Left ventricle myocardium superior (tissue), 1 donor: Measurements from ENCODE around the gene PSAP. TPM values are rescaled to one million over a fixed set of nuclear protein-coding genes. Genes with fewer than 3 reads are reported as not detected.

Experiments
- ATAC-seq: fragments of 200-7000 bp; cut with Tn5 transposase; one replicate; pipeline ENCODE4 v1.9.1; 2020; ENCODE audit warnings: mild to moderate bottlenecking, moderate library complexity
- DNase-seq: peaks from one replicate; pipeline ENCODE4 v3.0.0-alpha.2; 2020
- intact Hi-C: fragments of 100-400 bp; cut with micrococcal nuclease; formaldehyde crosslinking; loops from one replicate; pipeline ENCODE4 v1.11.0; 2022
- total RNA-seq: library from RNA; stranded (reverse); fragmentation: NEBNext Ultra II Directional; extraction: Animal tissue kit (Norgen Biotek cat#: 25700); gene quantifications from one replicate; pipeline ENCODE4 v1.2.1, GENCODE V29; 2021
- donor health status: DM: no; HTN: yes; CAD: no; lungs with severe emphysema.

PSAP gene
- total RNA-seq, 1 donor from 2014 or later, result 1,798 TPM

DNA sequence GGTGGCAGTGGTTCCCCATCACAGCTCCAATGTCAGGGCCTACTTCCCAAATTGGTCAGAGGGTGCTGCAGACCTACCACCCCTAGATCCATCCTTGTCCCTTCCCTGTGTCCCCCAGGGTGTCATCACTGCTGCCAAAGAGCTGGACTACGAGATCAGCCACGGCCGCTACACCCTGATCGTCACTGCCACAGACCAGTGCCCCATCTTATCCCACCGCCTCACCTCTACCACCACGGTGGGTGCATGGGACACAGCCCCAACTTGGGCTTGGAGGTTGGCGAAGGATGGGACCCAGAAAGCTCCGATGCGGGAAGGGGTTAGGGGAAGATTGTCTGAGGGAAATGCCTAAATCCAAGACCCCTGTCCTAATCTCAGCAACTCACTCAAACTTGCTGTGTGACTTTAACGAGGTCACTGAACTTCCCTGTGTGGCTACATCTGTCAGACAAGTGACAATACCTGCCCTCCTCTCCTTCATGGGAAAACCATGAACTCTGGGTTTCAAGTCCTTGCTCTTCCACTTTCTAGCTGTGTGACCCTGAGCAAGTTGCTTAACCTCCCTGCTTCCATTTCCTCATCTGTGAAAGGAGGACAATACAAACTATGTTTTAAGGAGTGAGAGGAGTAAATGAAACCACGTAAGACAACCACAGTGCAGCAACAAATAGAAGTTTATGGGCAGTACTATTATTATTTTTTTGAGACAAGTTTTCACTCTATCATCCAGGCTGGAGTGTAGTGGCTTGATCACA, 72.8 kb downstream of the PSAP start:
- intact Hi-C loops, result no loop called here
- DNase-seq, result peak; percentile 17
- ATAC-seq, result no peak

DNA sequence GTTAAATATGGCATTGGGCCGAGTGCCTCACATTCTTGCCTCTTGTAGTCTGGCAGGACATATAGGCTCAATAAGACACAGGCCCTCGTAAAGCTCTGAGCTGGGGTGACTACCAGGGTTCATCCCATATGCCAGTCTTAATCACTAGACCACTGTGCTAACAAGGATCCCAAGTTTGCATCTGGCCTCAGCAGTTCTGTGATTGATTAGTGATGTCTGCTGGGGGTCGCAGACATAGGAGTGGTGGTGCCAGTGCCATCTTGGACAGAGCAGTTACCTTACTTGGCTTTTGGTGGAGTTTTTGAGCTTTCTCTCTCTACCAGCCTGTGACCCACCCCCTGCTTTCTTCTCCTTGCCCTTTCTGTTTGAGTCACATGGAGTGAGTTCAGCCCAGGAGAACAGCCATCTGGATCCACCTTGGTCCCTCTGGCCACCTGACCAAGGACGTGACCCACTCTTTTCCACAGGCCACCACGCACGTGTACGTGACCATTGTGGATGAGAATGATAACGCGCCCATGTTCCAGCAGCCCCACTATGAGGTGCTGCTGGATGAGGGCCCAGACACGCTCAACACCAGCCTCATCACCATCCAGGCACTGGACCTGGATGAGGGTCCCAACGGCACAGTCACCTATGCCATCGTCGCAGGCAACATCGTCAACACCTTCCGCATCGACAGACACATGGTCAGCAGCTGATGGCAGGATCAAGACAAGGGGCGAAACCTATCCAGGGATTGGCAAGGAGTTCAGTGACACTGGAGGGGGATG, 73.7 kb downstream of the PSAP start:
- DNase-seq (peak; percentile 12), ATAC-seq (no peak)
- intact Hi-C loops, result no loop called here

DNA sequence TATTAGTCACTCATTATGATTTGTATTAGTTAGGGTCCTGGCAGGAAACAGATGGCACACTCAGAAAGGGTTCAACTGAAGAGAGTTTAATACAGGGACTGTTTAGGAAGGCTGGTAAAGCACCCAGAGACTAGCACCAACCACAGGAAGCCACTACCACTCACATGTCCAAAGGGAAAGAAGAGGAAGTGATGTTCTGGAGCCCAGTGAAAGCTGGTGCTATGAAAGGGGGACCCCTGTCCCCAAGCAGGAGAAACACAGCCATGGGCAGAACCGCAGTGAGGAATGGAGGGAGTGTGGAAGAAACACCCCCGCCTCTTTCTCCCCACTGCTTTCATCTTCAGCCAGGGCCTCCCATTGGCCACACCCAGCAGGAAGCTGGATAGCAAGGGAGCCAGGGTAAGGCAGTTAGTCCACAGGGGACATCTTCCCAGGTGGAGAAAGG, 74.5 kb downstream of the PSAP start:
- no peak for ATAC-seq
- intact Hi-C loops, result no loop called here
- peak; percentile 19 for DNase-seq

- ATAC-seq (no peak), DNase-seq (peak; percentile 52)
- intact Hi-C loops, result no loop called here
These were observed 75.9 kb downstream of the PSAP start for GRCh38 chr10:71774916-71775702.

DNA sequence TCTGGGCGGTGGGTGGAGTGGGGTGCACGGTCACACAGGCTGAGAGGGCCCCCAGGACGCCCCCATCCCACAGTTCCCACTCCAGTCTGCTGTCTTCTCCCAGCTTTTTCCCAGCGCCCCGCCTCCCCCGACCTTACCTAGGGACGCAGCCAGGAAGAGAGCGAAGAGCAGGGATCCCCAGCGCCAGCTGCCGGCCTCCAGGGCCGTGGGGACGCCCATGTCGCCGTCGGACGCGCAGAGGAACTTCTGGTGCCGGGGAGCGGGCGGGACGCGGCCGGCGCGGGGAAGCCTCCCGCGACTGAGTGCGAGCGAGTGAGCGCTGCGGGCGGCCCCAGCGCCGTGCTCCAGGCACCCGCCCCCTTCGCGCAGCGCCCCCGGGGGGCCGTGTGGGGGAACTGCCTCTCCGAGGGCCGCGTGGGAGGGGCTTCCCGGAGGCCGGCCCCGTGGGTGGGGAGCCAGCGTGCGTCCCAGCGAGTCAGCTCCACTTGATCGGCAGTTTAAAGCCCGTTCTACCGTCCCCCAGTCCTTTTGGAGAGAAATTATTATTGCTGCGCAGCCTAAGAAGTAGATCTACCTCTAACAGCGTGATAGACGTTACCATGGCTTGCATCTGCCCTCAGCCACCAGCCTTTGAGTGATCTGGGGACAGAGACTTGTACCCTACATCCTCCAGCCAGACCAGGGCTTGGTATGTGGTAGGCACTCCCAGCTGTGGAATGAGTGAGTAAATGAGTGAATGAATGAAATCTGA, 77.7 kb downstream of the PSAP start, which contains the start of gene VSIR:
TSS of gene VSIR (minus strand) at position 300 of the 751 bp plus-strand sequence. CDS start at position 219, 81 bp downstream.
- DNase-seq (peak; percentile 96), ATAC-seq (peak; percentile 82)
- intact Hi-C loops, result no loop called here

DNA sequence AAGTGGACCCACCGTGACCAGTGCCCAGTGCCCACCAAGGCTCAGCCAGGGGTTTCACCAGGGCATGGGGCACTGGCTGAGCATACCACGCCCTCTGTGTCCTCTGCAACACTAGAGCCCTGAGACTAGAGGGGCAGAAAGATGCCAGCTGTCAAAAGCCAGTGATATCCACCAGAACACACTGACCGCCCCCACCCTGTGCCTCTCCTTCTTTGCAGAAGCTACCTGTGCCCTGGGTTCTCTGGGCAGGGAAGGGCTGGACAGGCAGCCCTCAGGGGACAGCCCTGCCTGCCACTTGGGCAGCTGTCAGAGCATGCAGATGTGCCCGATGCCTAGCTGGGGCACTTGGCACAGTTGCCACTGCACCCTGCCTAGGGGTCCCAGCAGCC, 78.2 kb downstream of the PSAP start:
- DNase-seq (no peak), ATAC-seq (peak; percentile 45)

DNA sequence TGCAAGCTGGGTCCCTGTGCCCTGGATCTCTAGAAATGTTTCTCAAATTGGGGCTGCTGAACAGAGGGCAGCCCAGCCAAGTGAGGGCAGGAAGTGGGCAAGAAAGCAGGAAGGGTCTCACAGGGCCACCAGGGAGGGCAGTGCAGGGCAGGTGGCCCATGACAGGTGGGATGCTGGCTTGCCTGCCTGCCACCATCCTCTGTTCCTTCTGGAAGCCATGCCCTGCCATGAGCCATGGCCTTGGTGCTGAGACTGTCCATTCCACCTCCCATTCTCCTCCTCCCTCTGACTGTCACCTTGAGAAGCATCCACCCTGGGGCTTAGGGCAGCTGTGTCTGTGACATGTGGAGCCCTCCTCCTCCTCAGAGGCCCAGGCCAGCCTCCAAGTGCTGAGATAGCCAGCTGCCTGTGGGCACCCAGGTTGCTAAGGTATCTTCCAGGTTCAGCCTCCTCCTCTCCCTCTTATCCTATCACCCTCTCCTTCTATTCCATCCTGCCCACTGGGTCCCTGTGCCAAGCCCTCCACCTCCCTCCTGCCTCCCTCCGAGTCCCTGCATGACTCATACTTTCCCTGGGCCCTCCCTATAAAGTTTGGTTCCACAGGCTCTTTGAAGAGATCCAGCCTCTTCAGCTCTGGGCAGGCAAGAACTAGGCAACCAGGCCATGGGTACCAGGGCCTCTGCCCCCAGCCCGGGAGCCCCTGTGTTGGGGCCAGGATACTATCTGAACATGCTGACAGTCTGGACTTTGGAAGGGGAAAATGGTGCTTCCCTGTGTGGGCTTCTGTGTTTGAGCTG, 79.0 kb downstream of the PSAP start:
- intact Hi-C loops, result no loop called here
- peak; percentile 82 for DNase-seq
- ATAC-seq, result peak; percentile 75

More for the DNA sequence above, 78.2 kb downstream of the PSAP start:
- intact Hi-C loops, result no loop called here

GRCh38 chr10:71771204-71771603, 79.8 kb downstream of the PSAP start:
- ATAC-seq, result peak; percentile 37

DNA sequence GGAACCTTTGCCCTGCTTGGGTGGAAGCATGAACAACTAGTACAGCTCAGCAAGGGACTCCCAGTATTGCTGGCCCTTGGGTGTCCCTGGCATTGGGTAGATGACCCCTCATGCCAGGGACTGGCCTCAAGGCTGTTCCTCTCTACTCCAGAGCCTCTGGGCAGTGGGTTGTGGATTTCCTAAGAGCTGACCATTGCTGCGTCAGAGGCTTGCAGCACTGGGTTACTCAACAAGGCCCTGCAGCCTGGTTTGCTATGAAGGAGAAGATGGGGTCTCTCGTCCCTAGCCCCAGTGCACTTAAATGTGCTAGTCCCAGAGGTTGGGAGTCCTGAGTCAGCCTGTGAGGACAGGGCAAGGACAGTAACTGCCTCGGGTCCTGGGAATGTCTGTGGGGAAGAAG, 80.3 kb downstream of the PSAP start:
- ATAC-seq (no peak), DNase-seq (peak; percentile 34)
- intact Hi-C loops, result no loop called here

More at GRCh38 chr10:71771204-71771603, 79.8 kb downstream of the PSAP start:
- peak; percentile 63 for DNase-seq
- intact Hi-C loops, result no loop called here

DNA sequence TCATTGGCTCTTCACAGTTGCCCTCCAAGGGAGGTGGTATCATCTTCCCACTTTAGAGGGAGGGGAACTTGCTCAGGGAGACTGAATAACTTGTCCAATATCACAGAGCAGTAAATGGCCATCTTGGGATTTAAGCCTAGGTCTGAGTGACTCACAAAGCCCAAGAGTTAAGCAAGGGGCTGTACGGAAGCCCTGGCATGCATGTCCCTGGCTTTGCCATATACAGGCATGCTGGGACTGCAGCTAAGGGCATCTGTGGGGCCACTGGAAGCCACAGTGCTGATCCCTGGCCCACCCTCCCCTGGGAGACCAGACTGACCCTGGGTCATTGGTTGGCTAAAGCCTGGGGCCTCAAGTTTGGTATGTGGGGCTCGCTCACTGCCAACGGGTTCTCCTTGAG, 80.8 kb downstream of the PSAP start:
- intact Hi-C loops, result no loop called here
- ATAC-seq, result no peak
- peak; percentile 34 for DNase-seq

DNA sequence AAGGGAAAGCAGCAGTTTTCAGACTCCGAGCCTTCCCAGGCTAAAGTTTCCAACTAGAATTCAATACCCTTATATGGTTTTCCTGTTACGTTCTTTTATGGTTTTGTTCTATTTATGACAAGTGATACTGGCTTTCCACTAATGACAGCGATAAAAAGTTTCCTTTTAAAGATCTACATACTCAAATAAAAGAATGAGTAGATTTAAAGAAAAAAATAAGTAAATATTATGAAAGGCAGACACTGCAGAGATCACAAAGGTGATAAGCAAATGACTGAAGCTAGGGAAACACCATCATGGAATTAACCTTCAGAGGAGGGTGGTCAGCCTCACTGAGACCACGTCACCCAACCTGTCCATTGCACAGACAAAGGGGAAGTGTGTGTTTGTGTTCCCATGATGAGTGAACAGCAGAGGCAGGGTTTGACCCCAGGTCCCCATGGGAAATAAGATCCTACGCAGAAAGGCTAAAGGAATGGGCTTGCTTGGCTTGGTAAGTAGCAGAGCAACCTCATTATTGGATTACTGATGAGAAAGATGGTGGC, 81.7 kb downstream of the PSAP start:
- DNase-seq (peak; percentile 15), ATAC-seq (no peak)
- intact Hi-C loops, result no loop called here

GRCh38 chr10:71767420-71768035, 83.5 kb downstream of the PSAP start:
- DNase-seq (peak; percentile 86), ATAC-seq (peak; percentile 10)
- intact Hi-C loops, result no loop called here

- DNase-seq (peak; percentile 84), ATAC-seq (peak; percentile 51)
- intact Hi-C loops, result no loop called here
These were observed 84.2 kb downstream of the PSAP start for GRCh38 chr10:71766717-71767419.
